H1 (cell line): Measurements from ENCODE around the gene PTPRT. TPM values are rescaled to one million over a fixed set of nuclear protein-coding genes. Genes with fewer than 3 reads are reported as not detected.

ENCODE experiments used
- CTCF ChIA-PET: fragments of 300-600 bp; sonication (Branson Sonifier 250); formaldehyde crosslinking; loops from one replicate; lab custom pipeline; 2021; ENCODE audit not compliant: partially characterized antibody; lab: Charles Lee
- POLR2A ChIA-PET: fragments of 300-600 bp; sonication (Branson Sonifier 250); formaldehyde crosslinking; loops from one replicate; lab custom pipeline; 2021; ENCODE audit warnings: inconsistent platforms; ENCODE audit not compliant: partially characterized antibody; lab: Charles Lee
- DNase-seq, 2 experiments: peaks; one replicate each; pipeline versions ENCODE4 v3.0.0 to v3.0.0-alpha.2; 2010 to 2022; ENCODE audit warnings: low spot score in 2 of 2, low read depth in 1 of 2, mixed read lengths in 1 of 2
- FAIRE-seq: peaks from 2 replicates; lab custom pipeline; 2011; peaks lifted over from hg19 to GRCh38; lab: Jason Lieb, UNC
- H2AFZ ChIP-seq: 2 replicates; pipeline ENCODE4 v1.8.1; 2012; ENCODE audit warnings: low read length, inconsistent platforms
- H2AK5ac ChIP-seq: 2 replicates; pipeline ENCODE4 v1.6.1; 2013; ENCODE audit warnings: low read depth, low read length
- H2BK120ac ChIP-seq: replicated peaks from 2 replicates; pipeline ENCODE3; 2013; ENCODE audit warnings: low read depth, low read length, inconsistent platforms
- H2BK12ac ChIP-seq: 2 replicates; pipeline ENCODE4 v1.6.1; 2013; ENCODE audit warnings: low read depth, low read length
- H2BK15ac ChIP-seq: 2 replicates; pipeline ENCODE4 v1.6.1; 2013; ENCODE audit warnings: low read length
- H2BK20ac ChIP-seq: 2 replicates; pipeline ENCODE4 v1.6.1; 2013; ENCODE audit warnings: low read length
- H2BK5ac ChIP-seq: 2 replicates; pipeline ENCODE4 v1.6.1; 2013; ENCODE audit warnings: low read depth, low read length
- H3K14ac ChIP-seq: 2 replicates; pipeline ENCODE4 v1.6.1; 2013; ENCODE audit warnings: inconsistent platforms; ENCODE audit not compliant: insufficient read length
- H3K18ac ChIP-seq: 2 replicates; pipeline ENCODE4 v1.6.1; 2013; ENCODE audit warnings: low read length; ENCODE audit errors: extremely low read depth
- H3K23ac ChIP-seq: 2 replicates; pipeline ENCODE4 v1.6.1; 2013; ENCODE audit warnings: inconsistent platforms; ENCODE audit not compliant: insufficient read length
- H3K23me2 ChIP-seq: 2 replicates; pipeline ENCODE4 v1.6.1; 2013; ENCODE audit warnings: low read depth, low read length
- H3K27ac ChIP-seq: 2 replicates; pipeline ENCODE4 v1.6.1; 2011; ENCODE audit warnings: low read depth, low read length, inconsistent platforms
- H3K27me3 ChIP-seq, 4 experiments: replicated peaks in 1 of 4; 1 replicate in 1 of 4; 2 replicates in 3 of 4; pipeline versions ENCODE4 v1.6.1 to v1.8.1; 2011 to 2013; ENCODE audit warnings: low read length in 3 of 4, mild to moderate bottlenecking in 3 of 4, inconsistent platforms in 2 of 4, mixed read lengths in 2 of 4, moderate library complexity in 1 of 4; ENCODE audit not compliant: control insufficient read depth in 3 of 4, insufficient read depth in 3 of 4; ENCODE audit errors: extremely low read depth in 1 of 4
- H3K36me3 ChIP-seq, 4 experiments: 2 replicates each; pipeline versions ENCODE4 v1.6.1 to v1.8.1; 2011 to 2013; ENCODE audit warnings: mild to moderate bottlenecking in 4 of 4, low read length in 3 of 4, moderate library complexity in 2 of 4, control low read depth in 1 of 4, inconsistent platforms in 1 of 4; ENCODE audit not compliant: insufficient read depth in 4 of 4, control insufficient read depth in 2 of 4
- H3K4ac ChIP-seq: replicated peaks from 2 replicates; pipeline ENCODE3; 2013; ENCODE audit warnings: low read length, low read depth, mixed read lengths, inconsistent platforms; ENCODE audit not compliant: insufficient read length
- H3K4me1 ChIP-seq, 4 experiments: replicated peaks in 1 of 4; 1 replicate in 1 of 4; 2 replicates in 3 of 4; pipeline versions ENCODE4 v1.6.1 to v1.8.1; 2011 to 2013; ENCODE audit warnings: low read length in 3 of 4, inconsistent platforms in 2 of 4, mixed read lengths in 1 of 4; ENCODE audit not compliant: insufficient read depth in 4 of 4, control insufficient read depth in 3 of 4
- H3K4me2 ChIP-seq, 2 experiments: 2 replicates each; pipeline versions ENCODE4 v1.6.1 to v1.8.1; 2011 to 2013; ENCODE audit warnings: low read depth in 2 of 2, low read length in 2 of 2, control low read depth in 1 of 2, inconsistent platforms in 1 of 2, mild to moderate bottlenecking in 1 of 2; ENCODE audit not compliant: insufficient read depth in 1 of 2
- H3K4me3 ChIP-seq, 4 experiments: fragments of 200-600, 300-600 bp in 1 of 4; sonication (generic), shearing (Covaris generic), sonication (Bioruptor Twin) in 1 of 4; 2 replicates each; pipeline versions ENCODE4 v1.5.1 to v1.8.1; 2011 to 2016; ENCODE audit warnings: low read length in 4 of 4, low read depth in 3 of 4, control low read depth in 2 of 4, inconsistent platforms in 2 of 4, mild to moderate bottlenecking in 2 of 4, mixed read lengths in 1 of 4, moderate library complexity in 1 of 4; ENCODE audit not compliant: insufficient read depth in 2 of 4; ENCODE audit errors: extremely low read depth in 1 of 4
- H3K56ac ChIP-seq: replicated peaks from 2 replicates; pipeline ENCODE3; 2013; ENCODE audit warnings: low read depth, mild to moderate bottlenecking, mixed read lengths, low read length, inconsistent platforms; ENCODE audit not compliant: insufficient read length
- H3K79me1 ChIP-seq: 2 replicates; pipeline ENCODE4 v1.6.1; 2013; ENCODE audit warnings: low read depth, low read length, control low read depth
- H3K79me2 ChIP-seq, 2 experiments: 2 replicates each; pipeline versions ENCODE4 v1.6.1 to v1.8.1; 2012 to 2013; ENCODE audit warnings: low read length in 2 of 2, mild to moderate bottlenecking in 2 of 2, inconsistent platforms in 1 of 2; ENCODE audit not compliant: insufficient read depth in 2 of 2, control insufficient read depth in 1 of 2
- H3K9ac ChIP-seq, 4 experiments: replicated peaks in 1 of 4; 1 replicate in 1 of 4; 2 replicates in 3 of 4; pipeline versions ENCODE4 v1.6.1 to v1.8.1; 2011 to 2013; ENCODE audit warnings: low read depth in 3 of 4, low read length in 3 of 4, control low read depth in 2 of 4, mild to moderate bottlenecking in 2 of 4, moderate library complexity in 2 of 4, inconsistent platforms in 1 of 4; ENCODE audit errors: extremely low read depth in 1 of 4
- H3K9me3 ChIP-seq, 2 experiments: 2 replicates each; pipeline versions ENCODE4 v1.6.1 to v1.8.1; 2012 to 2013; ENCODE audit warnings: mild to moderate bottlenecking in 2 of 2, moderate library complexity in 2 of 2, control low read depth in 1 of 2, inconsistent platforms in 1 of 2, low read depth in 1 of 2, low read length in 1 of 2, mixed read lengths in 1 of 2; ENCODE audit not compliant: insufficient read depth in 2 of 2
- H4K20me1 ChIP-seq, 2 experiments: replicated peaks in 1 of 2; 2 replicates each; pipeline versions ENCODE3 to v1.8.1; 2011 to 2013; ENCODE audit warnings: inconsistent platforms in 2 of 2, low read length in 2 of 2, mild to moderate bottlenecking in 1 of 2; ENCODE audit not compliant: insufficient read depth in 2 of 2, control insufficient read depth in 1 of 2
- H4K5ac ChIP-seq: 2 replicates; pipeline ENCODE4 v1.6.1; 2013; ENCODE audit warnings: low read length, low read depth, mixed read lengths, inconsistent platforms; ENCODE audit not compliant: insufficient read length
- H4K8ac ChIP-seq: 2 replicates; pipeline ENCODE4 v1.8.0; 2013; ENCODE audit warnings: mild to moderate bottlenecking, moderate library complexity, low read length, inconsistent platforms; ENCODE audit not compliant: insufficient read depth; ENCODE audit errors: extremely low read depth
- H4K91ac ChIP-seq: replicated peaks from 2 replicates; pipeline ENCODE3; 2013; ENCODE audit warnings: low read length, mixed read lengths, inconsistent platforms; ENCODE audit not compliant: insufficient read length
- ATF3 ChIP-seq: IDR thresholded peaks from 2 replicates; pipeline ENCODE4 v1.6.1; 2011; ENCODE audit warnings: low read depth, mild to moderate bottlenecking, low read length; ENCODE audit not compliant: insufficient read depth
- CEBPB ChIP-seq: IDR thresholded peaks from 2 replicates; pipeline ENCODE4 v1.6.1; 2012; ENCODE audit warnings: low read depth, low read length
- E2F6 ChIP-seq: IDR thresholded peaks from 2 replicates; pipeline ENCODE4 v1.6.1; 2012; ENCODE audit warnings: inconsistent platforms
- SAP30 ChIP-seq: fragments of 300-600 bp; sonication (generic); IDR thresholded peaks from 2 replicates; pipeline ENCODE4 v1.7.1; 2012; ENCODE audit warnings: low read length, moderate library complexity, mild to moderate bottlenecking, inconsistent platforms; ENCODE audit not compliant: insufficient read depth, insufficient replicate concordance
- TAF1 ChIP-seq: IDR thresholded peaks from 2 replicates; pipeline ENCODE4 v1.6.1; 2011; ENCODE audit warnings: mild to moderate bottlenecking, low read depth, low read length
- WGBS, 2 experiments: shearing (Covaris generic) in 1 of 2; methylation state at CpG; one replicate each; pipeline versions ENCODE4 v1.1.6 to v1.1.7; 2013 to 2015; ENCODE audit warnings: low lambda C conversion rate in 2 of 2, mixed read lengths in 2 of 2, inconsistent platforms in 1 of 2, low coverage in 1 of 2, missing lambda C conversion rate in 1 of 2; ENCODE audit not compliant: insufficient replicate concordance in 2 of 2, insufficient coverage in 1 of 2, insufficient read length in 1 of 2; ENCODE audit errors: extremely low coverage in 1 of 2, missing lambda C conversion rate in 1 of 2; 5-methylcytosine and 5-hydroxymethylcytosine counted together
- polyA plus RNA-seq, 7 experiments: library from polyadenylated mRNA; depleted of rRNA in 3 of 7; stranded (reverse) in 5 of 7; unstranded in 2 of 7; fragments of >200 nt in 5 of 7; fragments of 200-250 nt in 2 of 7; gene quantifications; 1 replicate in 5 of 7; 2 replicates in 1 of 7; 4 replicates in 1 of 7; pipeline versions ENCODE4 v1.2.1 to v1.2.3, GENCODE V29; 2011 to 2013; ENCODE audit warnings: missing spikeins in 2 of 7, mixed read lengths in 2 of 7
- total RNA-seq: library from RNA; stranded (reverse); fragmentation: NEBNext Ultra II Directional; extraction: Animal tissue kit (Norgen Biotek cat#: 25700); gene quantifications from 2 replicates; pipeline ENCODE4 v1.2.1, GENCODE V29; 2021

PTPRT gene
- total and polyA plus RNA-seq, 2 of the 8 experiments (the other 6 are each of a cell fraction or from before 2014, with no cell fraction given), result 0.33 to 1.8 TPM

- Histone ChIP-seq H2BK5ac (no peak overlapping the region), H3K9me3 (no peaks in the 10 kb centered on the region), H3K18ac (no peak overlapping the region), H4K5ac (no peak overlapping the region), H3K9ac (no peak overlapping the region), H3K56ac (no peak overlapping the region), H3K4me1 (peaks cover 0 to 4% (median 1%) of the 10 kb centered on the region in 4 experiments; a peak in 2 of 7 replicates), H4K91ac (no peak overlapping the region), H3K23ac (no peak overlapping the region), H2BK20ac (no peak overlapping the region), H3K27ac (no peak overlapping the region), H3K14ac (no peak overlapping the region), H3K4me2 (no peak overlapping the region), H4K8ac (no peak overlapping the region), H3K4me3 (no peak overlapping the region), H2AFZ (peak overlapping the region; percentile 73), H3K79me1 (no peaks in the 10 kb centered on the region), H2BK120ac (no peak overlapping the region), H3K23me2 (no peaks in the 10 kb centered on the region), H2AK5ac (no peak overlapping the region), H3K4ac (no peak overlapping the region), H2BK15ac (no peak overlapping the region), H3K27me3 (no peaks in the 10 kb centered on the region), H2BK12ac (no peak overlapping the region), H3K79me2 (no peaks in the 10 kb centered on the region), H4K20me1 (no peaks in the 10 kb centered on the region), H3K36me3 (no peaks in the 10 kb centered on the region)
- CTCF ChIA-PET, result interaction anchor here (0.9 to 1.0 kb wide), 2 partner anchors 15 to 76 kb away, joined by 3 read pairs; no protein-coding TSS in a partner anchor
- WGBS, 2 experiments, result 82% methylated on average over 2 of the region's 2 CpGs; no CpG with 5 or more reads in 1 of the 2 experiments
- no peak for FAIRE-seq
- POLR2A ChIA-PET, result interaction anchor here (0.9 kb wide), 1 partner anchor 12 kb away, joined by 3 read pairs; no protein-coding TSS in a partner anchor
- TF ChIP-seq SAP30 (no peak), CEBPB (no peak), ATF3 (no peak), TAF1 (no peak), E2F6 (no peak)
- DNase-seq, result no peak
Observed at GRCh38 chr20:42406826-42407225, 782.9 kb downstream of the PTPRT start.
